Tibial artery (tissue), 4 donors: ENCODE measurements around the gene IKZF3.
"Not testable (repeated sequence)": the region's sequence is repeated elsewhere in the genome, so short reads cannot be mapped to it uniquely, and the experiment has no call there.

ENCODE experiments used
- DNase-seq, 2 donors: peaks; one replicate each; pipeline ENCODE4 v3.0.0-alpha.2; 2019
- H3K27ac ChIP-seq, 2 donors: fragments of 200-600 bp; sonication (generic) in 1 of 2; 1 replicate in 1 of 2; 2 replicates in 1 of 2; pipeline ENCODE4 v1.5.1; 2018 to 2019; ENCODE audit warnings: mild to moderate bottlenecking in 1 of 2
- H3K27me3 ChIP-seq, 2 donors: fragments of 200-600 bp; sonication (generic) in 1 of 2; one replicate each; pipeline versions ENCODE4 v1.5.1 to v1.6.0; 2016 to 2019
- H3K36me3 ChIP-seq, 3 donors: fragments of 200-600 bp; sonication (generic) in 2 of 3; one replicate each; pipeline ENCODE4 v1.5.1; 2016 to 2019; ENCODE audit warnings: mild to moderate bottlenecking in 2 of 3
- H3K4me1 ChIP-seq, 4 donors: fragments of 200-600 bp; sonication (generic) in 2 of 4; 1 replicate in 3 of 4; 2 replicates in 1 of 4; pipeline ENCODE4 v1.5.1; 2016 to 2019
- H3K4me3 ChIP-seq, 2 donors: fragments of 200-600 bp; sonication (generic) in 1 of 2; 1 replicate in 1 of 2; 2 replicates in 1 of 2; pipeline ENCODE4 v1.5.1; 2018 to 2019; ENCODE audit warnings: mild to moderate bottlenecking in 2 of 2
- H3K9me3 ChIP-seq, 3 donors: fragments of 200-600 bp; sonication (generic) in 1 of 3; one replicate each; pipeline ENCODE4 v1.5.1; 2016 to 2019
- intact Hi-C: fragments of 100-400 bp; cut with DNase I; formaldehyde crosslinking; loops from one replicate; pipeline ENCODE4 v1.15.0; 2023; ENCODE audit warnings: low total_unique reads
- TF ChIP-seq, protein P1 (sequence below), 2 experiments: fragments of 200-600 bp in 1 of 2; fragments of 450-650 bp in 1 of 2; IDR thresholded peaks; one replicate each; pipeline ENCODE4 v1.5.1; 2017 to 2019; ENCODE audit warnings: antibody characterized with exemption in 2 of 2, mild to moderate bottlenecking in 1 of 2, moderate library complexity in 1 of 2

Gene IKZF3

GRCh38 chr17:39715375-39716072 lies 148.6 kb downstream of the IKZF3 start:
- DNase-seq = no peak
- intact Hi-C loops = no loop called here
- H3K36me3 ChIP-seq = peaks cover 74 to 100% (median 78%) of the 10 kb centered on the region in 3 donors
- no peak overlapping the region for H3K4me3 ChIP-seq
- H3K27me3 ChIP-seq = no peaks in the 10 kb centered on the region
- TF ChIP-seq, protein P1, sequence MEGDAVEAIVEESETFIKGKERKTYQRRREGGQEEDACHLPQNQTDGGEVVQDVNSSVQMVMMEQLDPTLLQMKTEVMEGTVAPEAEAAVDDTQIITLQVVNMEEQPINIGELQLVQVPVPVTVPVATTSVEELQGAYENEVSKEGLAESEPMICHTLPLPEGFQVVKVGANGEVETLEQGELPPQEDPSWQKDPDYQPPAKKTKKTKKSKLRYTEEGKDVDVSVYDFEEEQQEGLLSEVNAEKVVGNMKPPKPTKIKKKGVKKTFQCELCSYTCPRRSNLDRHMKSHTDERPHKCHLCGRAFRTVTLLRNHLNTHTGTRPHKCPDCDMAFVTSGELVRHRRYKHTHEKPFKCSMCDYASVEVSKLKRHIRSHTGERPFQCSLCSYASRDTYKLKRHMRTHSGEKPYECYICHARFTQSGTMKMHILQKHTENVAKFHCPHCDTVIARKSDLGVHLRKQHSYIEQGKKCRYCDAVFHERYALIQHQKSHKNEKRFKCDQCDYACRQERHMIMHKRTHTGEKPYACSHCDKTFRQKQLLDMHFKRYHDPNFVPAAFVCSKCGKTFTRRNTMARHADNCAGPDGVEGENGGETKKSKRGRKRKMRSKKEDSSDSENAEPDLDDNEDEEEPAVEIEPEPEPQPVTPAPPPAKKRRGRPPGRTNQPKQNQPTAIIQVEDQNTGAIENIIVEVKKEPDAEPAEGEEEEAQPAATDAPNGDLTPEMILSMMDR (IDR thresholded peaks at IDR 0.05) = no peak
- H3K9me3 ChIP-seq = no peaks in the 10 kb centered on the region
- no peak overlapping the region for H3K27ac ChIP-seq
- H3K4me1 ChIP-seq = peaks cover 0 to 15% (median 0%) of the 10 kb centered on the region in 4 donors

GRCh38 chr17:39714234-39714633 lies 149.9 kb downstream of the IKZF3 start:
- Histone ChIP-seq H3K36me3 (peaks cover 79 to 100% (median 81%) of the 10 kb centered on the region in 3 donors), H3K27ac (no peak overlapping the region)
- TF ChIP-seq, protein P1 (IDR thresholded peaks at IDR 0.05) = no peak

DNA sequence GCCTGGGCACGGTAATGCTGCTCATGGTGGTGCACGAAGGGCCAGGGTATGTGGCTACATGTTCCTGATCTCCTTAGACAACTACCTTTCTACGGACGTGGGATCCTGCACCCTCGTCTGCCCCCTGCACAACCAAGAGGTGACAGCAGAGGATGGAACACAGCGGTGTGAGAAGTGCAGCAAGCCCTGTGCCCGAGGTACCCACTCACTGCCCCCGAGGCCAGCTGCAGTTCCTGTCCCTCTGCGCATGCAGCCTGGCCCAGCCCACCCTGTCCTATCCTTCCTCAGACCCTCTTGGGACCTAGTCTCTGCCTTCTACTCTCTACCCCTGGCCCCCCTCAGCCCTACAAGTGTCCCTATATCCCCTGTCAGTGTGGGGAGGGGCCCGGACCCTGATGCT lies 152.3 kb downstream of the IKZF3 start:
- Histone ChIP-seq H3K27ac (no peak overlapping the region), H3K4me1 (peaks cover 0 to 30% (median 4%) of the 10 kb centered on the region in 4 donors), H3K27me3 (no peaks in the 10 kb centered on the region), H3K4me3 (no peak overlapping the region), H3K36me3 (peaks cover 84 to 100% (median 85%) of the 10 kb centered on the region in 3 donors), H3K9me3 (no peaks in the 10 kb centered on the region)
- intact Hi-C loops = no loop called here
- no peak for DNase-seq
- TF ChIP-seq, protein P1 (IDR thresholded peaks at IDR 0.05) = no peak

More at GRCh38 chr17:39714234-39714633, 149.9 kb downstream of the IKZF3 start:
- Histone ChIP-seq H3K4me1 (peaks cover 0 to 15% (median 0%) of the 10 kb centered on the region in 4 donors), H3K4me3 (no peak overlapping the region), H3K27me3 (no peaks in the 10 kb centered on the region), H3K9me3 (no peaks in the 10 kb centered on the region)
- DNase-seq = no peak
- intact Hi-C loops = no loop called here

GRCh38 chr17:39711071-39711470 lies 153.0 kb downstream of the IKZF3 start:
- H3K27ac ChIP-seq, intact Hi-C loops, H3K9me3 ChIP-seq, H3K4me3 ChIP-seq, H3K27me3 ChIP-seq, DNase-seq: not testable (repeated sequence)
- H3K4me1 ChIP-seq = peaks cover 0 to 34% (median 11%) of the 10 kb centered on the region in 4 donors
- H3K36me3 ChIP-seq = peaks cover 77 to 94% (median 77%) of the 10 kb centered on the region in 3 donors

- no peak overlapping the region for H3K27ac ChIP-seq
- H3K27me3 ChIP-seq = no peaks in the 10 kb centered on the region
- H3K4me1 ChIP-seq = peaks cover 0 to 34% (median 19%) of the 10 kb centered on the region in 4 donors
- no peaks in the 10 kb centered on the region for H3K9me3 ChIP-seq
- TF ChIP-seq, protein P1 (IDR thresholded peaks at IDR 0.05) = no peak
- intact Hi-C loops = no loop called here
- DNase-seq = no peak
- no peak overlapping the region for H3K4me3 ChIP-seq
- H3K36me3 ChIP-seq = peaks cover 69 to 86% (median 69%) of the 10 kb centered on the region in 3 donors
Observed at GRCh38 chr17:39709998-39710964, 153.8 kb downstream of the IKZF3 start.
